Activated naive CD4-positive, alpha-beta T cell treated with anti-CD3 and anti-CD28 coated beads, Interleukin-2, amount 50 U/mL, for 16 hours (primary cell): ENCODE data around the gene CD4.

Experiments used
- DNase-seq: peaks from one replicate; pipeline ENCODE4 v3.0.0-alpha.2; 2020

Gene CD4

GRCh38 chr12:6817098-6817497, 27.8 kb downstream of the CD4 start:
- no peak for DNase-seq

- no peak for DNase-seq
Measured at GRCh38 chr12:6817662-6818157, 28.4 kb downstream of the CD4 start.

GRCh38 chr12:6818222-6818621, 28.9 kb downstream of the CD4 start:
- no peak for DNase-seq

GRCh38 chr12:6818645-6819044, 29.3 kb downstream of the CD4 start:
- no peak for DNase-seq

- DNase-seq: no peak
Measured at GRCh38 chr12:6819106-6820030, 30.0 kb downstream of the CD4 start.

GRCh38 chr12:6820166-6820565, 30.8 kb downstream of the CD4 start:
- DNase-seq: no peak

GRCh38 chr12:6821591-6822425, 32.5 kb downstream of the CD4 start, which contains the start of gene GPR162:
Gene GPR162, plus strand, starts transcription at chr12:6821821. Its CDS starts 2,078 bp downstream, at chr12:6823899.
- no peak for DNase-seq

GRCh38 chr12:6822426-6823135, 33.3 kb downstream of the CD4 start:
- no peak for DNase-seq

- no peak for DNase-seq
Measured at GRCh38 chr12:6823182-6824084, 34.1 kb downstream of the CD4 start.

GRCh38 chr12:6824085-6824775, 34.9 kb downstream of the CD4 start:
- no peak for DNase-seq

- no peak for DNase-seq
Measured at GRCh38 chr12:6824901-6825381, 35.6 kb downstream of the CD4 start.

- DNase-seq: peak; percentile 80
Measured at GRCh38 chr12:6825398-6826124, 36.2 kb downstream of the CD4 start.

- no peak for DNase-seq
Measured at GRCh38 chr12:6826125-6826733, 36.9 kb downstream of the CD4 start.

GRCh38 chr12:6826734-6827436, 37.6 kb downstream of the CD4 start:
- no peak for DNase-seq

- peak; percentile 55 for DNase-seq
Measured at GRCh38 chr12:6827437-6827911, 38.1 kb downstream of the CD4 start.

GRCh38 chr12:6827982-6828780, 38.9 kb downstream of the CD4 start, which contains the start of gene P3H3:
Gene P3H3, plus strand, starts transcription at chr12:6828407. Its CDS starts 34 bp downstream, at chr12:6828441.
- no peak for DNase-seq

- DNase-seq: peak; percentile 56
Measured at GRCh38 chr12:6828781-6829535, 39.6 kb downstream of the CD4 start.
